Measurements from ENCODE around the gene SHISA5. TPM values are rescaled to one million over a fixed set of nuclear protein-coding genes. Genes with fewer than 3 reads are reported as not detected.
A peak's percentile ranks its signal among the peaks of the same experiment; 100 is the strongest.
"Not testable (repeated sequence)": the region's sequence is repeated elsewhere in the genome, so short reads cannot be mapped to it uniquely, and the experiment has no call there.

SHISA5 gene
- total RNA-seq, 1 donor from 2014 or later: 188 TPM

GRCh38 chr3:48466386-48467109, 37.4 kb downstream of the SHISA5 start:
- no peak for DNase-seq (ENCODE audit: low read depth)
- TF ChIP-seq, protein P1, sequence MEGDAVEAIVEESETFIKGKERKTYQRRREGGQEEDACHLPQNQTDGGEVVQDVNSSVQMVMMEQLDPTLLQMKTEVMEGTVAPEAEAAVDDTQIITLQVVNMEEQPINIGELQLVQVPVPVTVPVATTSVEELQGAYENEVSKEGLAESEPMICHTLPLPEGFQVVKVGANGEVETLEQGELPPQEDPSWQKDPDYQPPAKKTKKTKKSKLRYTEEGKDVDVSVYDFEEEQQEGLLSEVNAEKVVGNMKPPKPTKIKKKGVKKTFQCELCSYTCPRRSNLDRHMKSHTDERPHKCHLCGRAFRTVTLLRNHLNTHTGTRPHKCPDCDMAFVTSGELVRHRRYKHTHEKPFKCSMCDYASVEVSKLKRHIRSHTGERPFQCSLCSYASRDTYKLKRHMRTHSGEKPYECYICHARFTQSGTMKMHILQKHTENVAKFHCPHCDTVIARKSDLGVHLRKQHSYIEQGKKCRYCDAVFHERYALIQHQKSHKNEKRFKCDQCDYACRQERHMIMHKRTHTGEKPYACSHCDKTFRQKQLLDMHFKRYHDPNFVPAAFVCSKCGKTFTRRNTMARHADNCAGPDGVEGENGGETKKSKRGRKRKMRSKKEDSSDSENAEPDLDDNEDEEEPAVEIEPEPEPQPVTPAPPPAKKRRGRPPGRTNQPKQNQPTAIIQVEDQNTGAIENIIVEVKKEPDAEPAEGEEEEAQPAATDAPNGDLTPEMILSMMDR (conservative IDR thresholded peaks at IDR 0.05; ENCODE audit: low read depth, low read length): no peak
- peak overlapping the region; percentile 66 for H3K4me3 ChIP-seq (ENCODE audit: low read depth, low read length)

GRCh38 chr3:48465531-48466378, 38.2 kb downstream of the SHISA5 start:
- TF ChIP-seq, protein P1 (conservative IDR thresholded peaks at IDR 0.05; ENCODE audit: low read depth, low read length): peak; percentile 83
- DNase-seq (ENCODE audit: low read depth): peak; percentile 96
- H3K4me3 ChIP-seq (ENCODE audit: low read depth, low read length): peak overlapping the region; percentile 66

DNA sequence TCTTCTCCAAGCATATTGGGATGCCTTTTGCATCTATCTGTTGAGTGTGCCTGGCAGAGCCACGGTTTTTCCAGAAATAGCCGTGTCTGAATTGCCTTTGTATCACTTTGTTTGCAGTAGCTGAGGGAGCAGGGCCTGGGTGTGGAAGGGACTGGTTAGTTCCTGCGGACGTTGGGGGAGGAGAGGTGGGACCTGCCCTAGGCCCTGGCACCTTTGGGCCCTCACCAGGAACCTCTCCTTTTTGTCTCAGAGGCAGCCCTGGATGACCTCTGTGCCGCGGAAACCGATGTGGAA, 38.8 kb downstream of the SHISA5 start:
- TF ChIP-seq, protein P1 (conservative IDR thresholded peaks at IDR 0.05; ENCODE audit: low read depth, low read length): no peak
- DNase-seq (ENCODE audit: low read depth): no peak
- no peak overlapping the region for H3K4me3 ChIP-seq (ENCODE audit: low read depth, low read length)

DNA sequence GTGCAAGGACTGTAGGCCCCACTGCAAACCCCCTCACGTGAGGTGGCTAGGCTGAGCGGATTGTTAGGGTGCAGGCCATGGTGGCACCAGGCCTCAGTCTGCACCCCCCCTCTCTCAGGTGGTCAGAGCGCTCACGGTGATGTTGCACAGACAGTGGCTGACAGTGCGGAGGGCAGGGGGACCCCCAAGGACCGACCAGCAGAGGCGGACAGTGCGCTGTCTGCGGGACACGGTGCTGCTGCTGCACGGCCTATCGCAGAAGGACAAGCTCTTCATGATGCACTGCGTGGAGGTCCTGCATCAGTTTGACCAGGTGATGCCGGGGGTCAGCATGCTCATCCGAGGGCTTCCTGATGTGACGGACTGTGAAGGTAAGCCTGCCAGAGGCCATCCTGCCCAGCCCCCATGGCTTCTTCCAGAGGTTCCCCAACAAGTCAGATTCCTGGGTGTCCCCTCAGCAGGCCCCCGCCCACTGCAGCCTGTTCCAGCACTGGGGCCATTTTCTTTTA, 39.2 kb downstream of the SHISA5 start:
- H3K4me3 ChIP-seq (ENCODE audit: low read depth, low read length): no peak overlapping the region
- TF ChIP-seq, protein P1 (conservative IDR thresholded peaks at IDR 0.05; ENCODE audit: low read depth, low read length): no peak
- DNase-seq (ENCODE audit: low read depth): no peak

DNA sequence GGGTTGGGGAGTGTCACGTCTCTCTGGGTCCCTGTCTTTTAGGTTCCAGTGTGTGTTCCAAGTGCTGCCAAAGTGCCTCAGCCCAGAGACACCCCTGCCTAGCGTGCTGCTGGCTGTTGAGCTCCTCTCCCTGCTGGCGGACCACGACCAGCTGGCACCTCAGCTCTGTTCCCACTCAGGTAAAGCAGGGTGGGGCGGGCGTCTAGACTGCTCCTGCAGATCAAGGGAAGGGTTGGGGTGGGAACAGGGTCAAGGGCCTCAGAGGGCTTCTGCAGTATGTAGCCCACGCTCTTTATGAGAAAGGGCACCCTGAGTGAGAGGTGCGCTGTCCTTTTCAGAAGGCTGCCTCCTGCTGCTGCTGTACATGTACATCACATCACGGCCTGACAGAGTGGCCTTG, 40.3 kb downstream of the SHISA5 start:
- TF ChIP-seq, protein P1 (conservative IDR thresholded peaks at IDR 0.05; ENCODE audit: low read depth, low read length): no peak
- no peak overlapping the region for H3K4me3 ChIP-seq (ENCODE audit: low read depth, low read length)
- no peak for DNase-seq (ENCODE audit: low read depth)

GRCh38 chr3:48461767-48462166, 42.2 kb downstream of the SHISA5 start:
- DNase-seq (ENCODE audit: low read depth); H3K4me3 ChIP-seq (ENCODE audit: low read depth, low read length): not testable (repeated sequence)

DNA sequence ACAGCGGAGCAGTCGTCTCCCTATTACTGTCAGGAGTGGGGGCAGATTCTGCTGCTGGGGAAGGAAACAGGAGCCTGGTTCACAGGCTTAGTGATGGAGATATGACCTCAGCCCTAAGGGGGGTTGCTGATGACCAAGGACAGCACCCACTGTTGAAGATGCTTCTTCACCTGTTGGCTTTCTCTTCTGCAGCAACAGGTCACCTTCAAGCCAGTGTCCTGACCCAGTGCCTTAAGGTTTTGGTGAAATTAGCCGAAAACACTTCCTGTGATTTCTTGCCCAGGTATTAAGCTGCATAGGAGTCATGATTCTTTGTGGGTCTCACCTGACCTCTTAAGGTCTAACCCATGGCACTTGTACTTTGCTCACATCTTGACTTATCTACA, 43.5 kb downstream of the SHISA5 start:
- no peak for DNase-seq (ENCODE audit: low read depth)
- TF ChIP-seq, protein P1 (conservative IDR thresholded peaks at IDR 0.05; ENCODE audit: low read depth, low read length): no peak
- no peak overlapping the region for H3K4me3 ChIP-seq (ENCODE audit: low read depth, low read length)

Measured in epithelial cell of proximal tubule (primary cell).